GM18909 (cell line): ENCODE results near the gene CAV2.
A peak's percentile ranks its signal among the peaks of the same experiment; 100 is the strongest.

Experiments
- ATAC-seq: cut with Tn5 transposase; IDR thresholded peaks from one replicate; pipeline ENCODE4 v1.9.1; 2021; ENCODE audit warnings: mild to moderate bottlenecking; ENCODE audit not compliant: unreplicated experiment, poor library complexity

The CAV2 gene

GRCh38 chr7:116543664-116544063 lies 44.1 kb downstream of the CAV2 start:
- ATAC-seq = no peak

DNA sequence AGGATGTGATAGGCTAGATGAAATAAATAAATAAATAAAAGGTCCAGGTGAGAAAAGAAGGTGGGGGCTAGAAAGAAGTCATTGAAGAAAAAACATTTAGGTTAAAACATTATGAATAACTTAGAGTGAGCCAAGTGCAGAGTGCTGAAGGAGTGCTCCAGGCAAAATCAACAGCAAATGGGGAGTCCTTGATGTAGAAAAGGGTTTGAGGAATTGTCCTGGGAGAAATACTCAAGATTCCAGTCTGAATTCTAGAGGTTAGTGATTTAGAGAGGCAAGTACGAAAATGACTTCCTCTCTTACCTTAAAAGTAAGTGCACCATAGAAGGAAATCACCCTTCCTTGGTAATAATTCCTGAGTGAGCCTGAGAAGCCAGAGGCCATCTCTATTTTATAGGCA lies 44.9 kb downstream of the CAV2 start:
- ATAC-seq = no peak

DNA sequence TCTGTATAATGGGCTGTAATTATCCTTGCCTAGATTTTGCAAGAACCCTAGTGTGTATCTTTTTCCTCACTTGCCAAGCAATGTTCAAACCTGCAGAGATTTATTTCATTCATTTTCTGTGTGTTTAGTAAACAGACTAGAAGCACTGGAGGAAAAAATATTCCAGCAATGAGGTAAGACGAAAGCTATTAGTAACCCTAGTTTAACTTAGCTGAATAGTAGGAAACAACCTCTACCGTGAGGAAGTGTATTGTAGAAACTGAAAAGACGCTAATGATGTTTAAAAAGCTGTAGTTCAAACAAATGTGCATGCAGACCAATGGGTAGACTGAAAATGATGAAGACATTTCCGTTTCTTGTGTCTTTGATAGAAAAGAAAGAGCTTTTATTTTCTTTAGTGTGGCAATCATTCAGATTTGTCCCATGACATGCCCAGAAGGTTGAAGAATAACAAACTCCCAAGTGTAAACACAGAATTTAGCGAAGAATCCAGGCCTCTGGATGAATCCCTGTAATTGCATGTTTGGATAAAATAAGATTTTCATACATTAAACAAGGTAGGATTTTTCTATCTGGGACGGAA lies 46.0 kb downstream of the CAV2 start:
- ATAC-seq = no peak

DNA sequence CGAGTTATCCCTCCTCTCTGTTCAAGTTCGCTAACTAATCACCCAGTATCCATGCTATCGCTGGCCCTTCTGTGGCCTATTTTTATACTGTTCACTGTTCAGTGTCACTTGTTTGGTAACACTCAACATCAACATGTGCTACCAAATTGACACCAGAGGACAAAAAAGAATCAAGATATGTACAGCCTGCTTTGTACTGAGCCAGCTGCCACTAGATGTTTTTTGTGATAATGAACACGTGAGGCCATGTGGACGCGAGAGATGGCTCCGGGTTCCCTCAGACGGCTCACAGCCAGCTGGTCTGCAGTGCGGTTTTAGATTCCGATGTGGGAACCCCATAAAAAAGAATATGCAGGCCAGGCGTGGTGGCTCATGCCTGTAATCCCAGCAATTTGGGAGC lies 46.5 kb downstream of the CAV2 start:
- no peak for ATAC-seq

- no peak for ATAC-seq
Observed at GRCh38 chr7:116546916-116547315, 47.4 kb downstream of the CAV2 start.

- no peak for ATAC-seq
Observed at GRCh38 chr7:116547347-116547746, 47.8 kb downstream of the CAV2 start.

- ATAC-seq = peak; percentile 88
Observed at GRCh38 chr7:116548506-116548905, 49.0 kb downstream of the CAV2 start.

DNA sequence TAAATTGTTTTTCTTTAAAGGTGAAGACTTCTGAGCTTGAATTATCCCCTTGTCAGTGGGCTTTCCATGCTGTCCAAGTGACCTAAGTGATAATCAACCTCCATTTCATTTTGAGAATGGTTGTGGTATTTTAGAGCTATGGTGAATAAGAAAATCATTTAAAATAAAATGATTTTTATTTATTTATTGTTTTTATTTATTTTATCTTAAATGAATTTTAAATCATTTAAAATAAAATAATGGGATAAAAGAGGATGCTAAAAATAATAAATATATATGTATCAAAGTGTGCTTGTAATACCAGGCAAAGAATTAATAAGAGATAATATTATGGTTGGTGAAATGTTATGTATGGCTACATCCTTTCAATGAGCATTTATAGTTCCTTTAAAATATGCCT lies 49.8 kb downstream of the CAV2 start:
- ATAC-seq = no peak

DNA sequence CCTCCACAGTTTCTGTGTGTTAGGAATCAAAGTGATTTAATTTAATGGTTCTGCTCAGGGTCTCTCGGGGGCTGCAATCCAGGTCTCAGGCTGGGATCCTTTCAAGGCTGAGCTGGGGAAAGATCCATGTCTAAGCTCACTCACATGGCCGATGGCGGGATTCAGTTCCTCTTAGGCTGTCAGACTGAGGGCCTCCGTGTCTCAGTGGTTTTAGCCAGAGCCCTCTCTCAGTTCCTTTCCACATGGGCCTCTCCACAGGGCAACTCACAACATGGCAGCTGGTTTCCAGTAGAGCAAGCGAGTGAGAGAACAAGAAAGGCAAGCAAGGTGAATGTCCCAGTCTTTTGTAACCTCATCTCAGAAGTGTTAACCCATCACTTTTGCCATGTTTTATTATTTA lies 52.2 kb downstream of the CAV2 start:
- no peak for ATAC-seq

DNA sequence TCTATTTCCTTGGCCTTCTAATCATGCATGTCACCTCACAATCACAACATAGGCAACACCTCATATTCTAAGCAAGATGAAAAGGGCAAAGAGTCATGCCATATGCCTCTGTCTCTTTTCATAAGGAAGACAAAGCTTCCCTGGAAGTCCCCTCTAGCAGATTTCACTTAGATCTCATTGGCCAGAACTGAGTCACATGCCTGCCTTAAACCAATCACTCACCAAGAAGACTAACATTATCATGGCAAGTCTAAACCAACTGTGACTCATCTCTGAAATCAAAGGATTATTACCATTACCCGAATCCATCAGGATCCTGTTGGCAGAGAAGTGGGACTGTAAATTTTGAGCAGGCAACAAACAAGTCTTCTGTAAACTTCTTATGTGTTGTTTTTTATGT lies 53.1 kb downstream of the CAV2 start:
- no peak for ATAC-seq

DNA sequence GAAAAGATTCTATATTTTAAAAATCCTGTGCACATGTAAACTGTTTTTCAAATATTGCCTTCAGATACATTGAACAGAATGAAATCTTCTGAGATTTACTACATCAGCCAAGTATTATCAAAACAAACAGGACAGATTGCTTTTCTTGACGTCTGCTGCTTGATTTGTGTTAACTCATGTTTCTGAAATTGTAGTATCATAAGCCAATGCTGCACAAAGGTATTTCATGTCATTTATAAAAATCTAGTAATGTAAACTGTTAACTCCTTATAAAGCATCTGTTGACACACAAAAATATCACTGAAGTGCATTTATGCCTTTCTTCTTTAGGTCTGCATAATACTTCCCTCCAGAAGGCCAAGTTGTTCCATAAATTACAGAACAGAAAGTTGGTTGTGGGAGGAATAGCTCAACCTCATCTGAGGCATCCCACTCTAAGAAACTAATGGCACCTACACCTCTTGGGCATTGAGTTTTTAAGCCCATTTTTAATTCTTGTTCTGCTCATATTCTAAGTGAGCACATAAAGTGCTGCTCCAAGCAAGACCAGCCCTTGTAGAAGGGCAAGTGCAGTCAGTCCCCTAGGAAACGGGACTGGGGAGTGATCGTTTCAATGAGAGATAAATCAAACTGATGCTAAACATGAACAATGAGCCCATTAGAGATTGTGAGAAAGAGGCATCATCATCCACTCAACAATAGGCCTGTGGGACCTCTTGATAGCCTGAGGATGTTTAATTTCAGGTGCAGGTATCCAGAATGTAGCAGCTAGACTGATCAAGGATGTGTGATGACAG lies 53.8 kb downstream of the CAV2 start:
- no peak for ATAC-seq

DNA sequence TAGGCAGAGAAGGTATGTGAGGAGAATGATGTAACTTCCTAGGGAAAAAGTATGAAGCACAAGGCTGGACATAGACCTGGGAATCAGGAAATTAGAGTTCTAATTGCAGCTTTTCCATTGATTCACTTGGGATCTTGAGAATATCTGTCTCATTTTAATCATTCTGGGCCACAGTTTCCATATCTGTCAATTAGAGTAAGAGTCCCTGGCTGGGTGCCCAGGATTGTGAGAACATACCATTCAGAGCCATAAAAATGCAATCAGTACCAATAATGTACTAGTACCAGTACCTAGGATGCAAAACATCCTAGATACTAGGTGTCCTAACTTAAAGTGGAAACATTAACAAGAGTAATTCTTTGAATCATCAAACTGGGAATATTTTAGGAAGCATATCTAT lies 54.9 kb downstream of the CAV2 start:
- ATAC-seq = no peak

- no peak for ATAC-seq
Observed at GRCh38 chr7:116554911-116555310, 55.4 kb downstream of the CAV2 start.

GRCh38 chr7:116557066-116557585 lies 57.6 kb downstream of the CAV2 start:
- no peak for ATAC-seq

- ATAC-seq = no peak
Observed at GRCh38 chr7:116557901-116558300, 58.4 kb downstream of the CAV2 start.
